ENCODE results near the gene C12orf56.
"Not testable (repeated sequence)": the region's sequence is repeated elsewhere in the genome, so short reads cannot be mapped to it uniquely, and the experiment has no call there.

Gene C12orf56

DNA sequence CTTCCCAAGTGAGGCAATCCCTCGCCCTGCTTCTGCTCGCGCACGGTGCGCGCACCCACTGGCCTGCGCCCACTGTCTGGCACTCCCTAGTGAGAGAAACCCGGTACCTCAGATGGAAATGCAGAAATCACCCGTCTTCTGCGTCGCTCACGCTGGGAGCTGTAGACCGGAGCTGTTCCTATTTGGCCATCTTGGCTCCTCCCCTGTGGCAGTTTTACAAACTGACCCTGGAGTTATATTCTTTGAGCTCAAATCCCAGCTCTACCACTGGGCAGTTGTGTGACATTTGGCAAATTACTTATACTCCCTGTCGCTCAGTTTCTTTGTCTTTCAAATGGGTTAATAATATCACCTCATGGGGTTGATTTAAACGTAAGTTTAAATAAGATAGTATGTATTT, 97.4 kb downstream of the C12orf56 start:
- not testable (repeated sequence) for H3K4me1 ChIP-seq (ENCODE audit: control insufficient read depth, insufficient read depth, low read length); H3K9me3 ChIP-seq (ENCODE audit: control insufficient read depth, low read length); H3K9ac ChIP-seq (ENCODE audit: low read length); H3K4me3 ChIP-seq (ENCODE audit: low read length); H3K36me3 ChIP-seq (ENCODE audit: control insufficient read depth, insufficient read depth, low read length); H3K27me3 ChIP-seq (ENCODE audit: control insufficient read depth, insufficient read depth, low read length)

DNA sequence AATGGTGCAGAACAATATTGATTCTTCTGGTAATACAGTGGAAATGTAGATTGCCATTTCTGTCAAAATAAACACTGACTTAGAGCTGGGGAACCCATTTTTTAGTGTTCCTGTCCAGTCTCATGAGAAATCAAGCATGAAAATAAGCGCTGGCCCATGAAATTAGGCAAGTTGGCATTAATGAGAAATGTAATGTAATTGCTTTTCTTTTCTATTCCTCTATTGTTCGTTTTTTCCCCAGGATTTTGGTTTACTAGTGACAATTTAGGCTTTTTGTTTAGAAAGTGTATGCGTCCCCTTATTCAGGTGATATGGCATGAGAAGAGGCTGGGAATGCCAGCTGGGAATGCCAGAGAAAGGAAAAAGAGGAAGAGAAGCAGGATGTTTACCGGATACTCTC, 104.0 kb downstream of the C12orf56 start:
- Histone ChIP-seq H3K4me1 (ENCODE audit: control insufficient read depth, insufficient read depth, low read length) (no peaks in the 10 kb centered on the region), H3K27me3 (ENCODE audit: control insufficient read depth, insufficient read depth, low read length) (no peaks in the 10 kb centered on the region), H3K4me3 (ENCODE audit: low read length) (no peak overlapping the region), H3K36me3 (ENCODE audit: control insufficient read depth, insufficient read depth, low read length) (no peaks in the 10 kb centered on the region), H3K9me3 (ENCODE audit: control insufficient read depth, low read length) (no peaks in the 10 kb centered on the region), H3K9ac (ENCODE audit: low read length) (no peak overlapping the region)

DNA sequence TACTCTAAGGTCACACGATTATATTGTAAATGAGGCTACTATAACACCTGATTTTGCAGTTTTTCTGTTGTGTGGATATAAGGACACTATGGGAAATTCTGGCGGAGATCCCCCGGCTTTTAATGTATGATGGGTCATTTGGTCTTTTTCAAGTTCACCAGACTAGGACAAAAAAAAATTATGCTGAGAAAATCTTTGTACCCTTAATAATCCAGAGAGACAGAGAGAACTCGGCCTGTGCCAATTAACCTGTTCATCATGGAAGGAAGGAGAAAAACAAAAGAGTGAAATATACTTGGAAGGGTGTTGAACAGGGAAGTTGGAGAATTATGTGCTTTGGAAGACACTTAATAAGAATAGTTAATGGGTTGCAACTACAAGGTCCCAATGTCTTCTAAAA, 106.3 kb downstream of the C12orf56 start:
- H3K4me1 ChIP-seq (ENCODE audit: control insufficient read depth, insufficient read depth, low read length), result no peaks in the 10 kb centered on the region
- H3K4me3 ChIP-seq (ENCODE audit: low read length), result no peak overlapping the region
- no peaks in the 10 kb centered on the region for H3K27me3 ChIP-seq (ENCODE audit: control insufficient read depth, insufficient read depth, low read length)
- no peaks in the 10 kb centered on the region for H3K36me3 ChIP-seq (ENCODE audit: control insufficient read depth, insufficient read depth, low read length)
- no peak overlapping the region for H3K9ac ChIP-seq (ENCODE audit: low read length)
- no peaks in the 10 kb centered on the region for H3K9me3 ChIP-seq (ENCODE audit: control insufficient read depth, low read length)

DNA sequence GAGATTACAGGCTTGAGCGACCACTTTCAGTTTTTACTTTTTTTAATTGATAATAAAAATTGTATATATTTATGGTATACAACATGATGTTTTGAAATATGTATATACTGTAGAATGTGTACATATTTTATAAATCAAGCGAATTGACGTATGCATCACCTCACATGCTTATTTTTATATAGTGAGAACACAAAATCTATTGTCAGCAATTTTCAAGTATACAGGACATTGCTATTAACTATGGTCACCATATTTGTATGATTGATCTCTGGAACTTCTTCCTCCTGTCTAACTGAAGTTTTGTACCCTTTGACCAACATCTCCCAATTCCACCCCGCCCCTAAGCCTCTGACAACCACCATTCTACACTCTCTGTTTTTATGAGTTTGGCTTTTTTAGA, 112.1 kb downstream of the C12orf56 start:
- H3K4me1 ChIP-seq (ENCODE audit: control insufficient read depth, insufficient read depth, low read length), result no peaks in the 10 kb centered on the region
- no peaks in the 10 kb centered on the region for H3K9me3 ChIP-seq (ENCODE audit: control insufficient read depth, low read length)
- no peak overlapping the region for H3K9ac ChIP-seq (ENCODE audit: low read length)
- H3K4me3 ChIP-seq (ENCODE audit: low read length), result no peak overlapping the region
- no peaks in the 10 kb centered on the region for H3K36me3 ChIP-seq (ENCODE audit: control insufficient read depth, insufficient read depth, low read length)
- no peaks in the 10 kb centered on the region for H3K27me3 ChIP-seq (ENCODE audit: control insufficient read depth, insufficient read depth, low read length)

DNA sequence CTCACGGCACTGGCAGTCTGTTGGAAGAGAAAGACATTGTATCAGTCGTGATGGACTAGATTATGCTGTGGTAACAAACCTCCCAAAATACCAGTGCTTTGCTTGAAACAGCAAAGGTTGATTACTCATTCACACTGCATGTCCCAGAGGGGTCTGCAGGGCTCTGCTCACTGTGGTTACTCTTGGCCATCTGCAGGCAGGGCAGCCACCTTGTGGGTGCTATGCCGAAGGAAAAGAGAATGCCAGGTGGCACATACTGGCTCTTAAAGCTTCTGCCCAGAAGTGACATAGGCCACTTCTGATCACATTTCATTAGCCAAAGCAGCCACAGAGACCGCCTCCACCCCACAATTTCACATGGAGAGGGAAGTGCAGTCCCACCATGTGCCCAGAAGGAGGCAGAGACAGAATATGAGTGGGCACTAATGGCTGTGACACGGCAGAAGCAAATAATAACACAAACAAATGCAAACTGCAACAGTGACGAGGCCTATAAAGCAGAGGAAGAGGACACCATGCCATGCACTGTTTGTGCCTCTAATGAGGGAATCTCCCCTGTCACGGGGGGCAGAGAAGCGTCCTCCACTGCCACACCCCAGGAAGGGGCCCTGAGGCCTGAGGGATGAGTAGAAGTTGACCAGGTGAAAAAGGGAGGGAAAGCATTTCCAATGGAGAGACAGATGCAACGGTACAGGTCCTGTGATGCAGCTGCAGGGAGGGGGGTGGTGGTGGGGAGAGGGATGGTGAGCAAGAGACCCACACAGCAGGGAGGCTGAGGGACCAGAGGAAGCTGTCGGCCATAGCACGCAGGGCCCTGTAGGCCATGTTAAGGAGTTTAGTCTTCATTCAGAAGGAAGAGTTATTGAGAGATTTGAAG, 116.8 kb downstream of the C12orf56 start:
- no peaks in the 10 kb centered on the region for H3K27me3 ChIP-seq (ENCODE audit: control insufficient read depth, insufficient read depth, low read length)
- H3K4me3 ChIP-seq (ENCODE audit: low read length), result no peak overlapping the region
- H3K9ac ChIP-seq (ENCODE audit: low read length), result no peak overlapping the region
- no peaks in the 10 kb centered on the region for H3K36me3 ChIP-seq (ENCODE audit: control insufficient read depth, insufficient read depth, low read length)
- no peaks in the 10 kb centered on the region for H3K4me1 ChIP-seq (ENCODE audit: control insufficient read depth, insufficient read depth, low read length)
- no peaks in the 10 kb centered on the region for H3K9me3 ChIP-seq (ENCODE audit: control insufficient read depth, low read length)

DNA sequence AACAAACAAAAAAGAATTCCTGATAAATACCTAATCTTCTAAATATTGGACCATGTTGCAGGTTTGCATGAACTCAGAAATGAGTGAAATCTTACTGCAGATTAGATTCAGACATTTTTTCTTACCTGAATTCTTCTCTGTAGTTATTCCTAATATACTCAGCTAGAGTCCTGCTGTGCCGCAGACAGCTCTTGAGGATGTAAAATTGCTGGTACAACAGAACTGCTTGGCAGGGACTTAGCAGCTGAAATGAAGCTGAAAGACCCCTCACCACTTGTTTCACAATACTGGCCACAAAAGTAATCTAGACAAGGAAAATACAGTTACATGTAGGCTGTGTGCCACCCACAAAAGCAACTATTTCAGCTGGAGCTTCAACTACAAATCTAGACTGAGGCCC, 120.1 kb downstream of the C12orf56 start:
- H3K4me1 ChIP-seq (ENCODE audit: control insufficient read depth, insufficient read depth, low read length), result no peaks in the 10 kb centered on the region
- no peak overlapping the region for H3K4me3 ChIP-seq (ENCODE audit: low read length)
- no peaks in the 10 kb centered on the region for H3K9me3 ChIP-seq (ENCODE audit: control insufficient read depth, low read length)
- H3K9ac ChIP-seq (ENCODE audit: low read length), result no peak overlapping the region
- no peaks in the 10 kb centered on the region for H3K36me3 ChIP-seq (ENCODE audit: control insufficient read depth, insufficient read depth, low read length)
- H3K27me3 ChIP-seq (ENCODE audit: control insufficient read depth, insufficient read depth, low read length), result no peaks in the 10 kb centered on the region

DNA sequence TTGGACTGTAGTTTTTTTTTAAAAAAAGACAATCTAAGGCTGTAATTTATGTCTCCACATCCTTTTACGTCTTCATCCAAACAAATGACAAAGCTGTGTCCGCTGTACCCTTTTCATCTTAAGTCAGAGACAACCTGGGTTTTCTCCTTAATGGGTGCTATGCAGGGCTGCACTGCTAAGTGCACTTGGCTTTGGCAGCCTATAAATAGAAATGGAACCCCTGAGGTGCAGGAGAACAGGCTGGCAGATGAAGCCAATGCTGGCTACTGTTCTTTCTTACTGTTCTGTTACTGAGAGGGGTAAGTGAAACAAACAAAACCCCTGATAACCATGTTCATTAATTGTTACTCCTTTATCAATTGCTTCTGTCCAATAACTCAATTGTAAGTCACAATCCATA, 121.4 kb downstream of the C12orf56 start:
- H3K4me3 ChIP-seq (ENCODE audit: low read length), result no peak overlapping the region
- H3K4me1 ChIP-seq (ENCODE audit: control insufficient read depth, insufficient read depth, low read length), result no peaks in the 10 kb centered on the region
- no peak overlapping the region for H3K9ac ChIP-seq (ENCODE audit: low read length)
- H3K9me3 ChIP-seq (ENCODE audit: control insufficient read depth, low read length), result no peaks in the 10 kb centered on the region
- no peaks in the 10 kb centered on the region for H3K27me3 ChIP-seq (ENCODE audit: control insufficient read depth, insufficient read depth, low read length)
- H3K36me3 ChIP-seq (ENCODE audit: control insufficient read depth, insufficient read depth, low read length), result no peaks in the 10 kb centered on the region

DNA sequence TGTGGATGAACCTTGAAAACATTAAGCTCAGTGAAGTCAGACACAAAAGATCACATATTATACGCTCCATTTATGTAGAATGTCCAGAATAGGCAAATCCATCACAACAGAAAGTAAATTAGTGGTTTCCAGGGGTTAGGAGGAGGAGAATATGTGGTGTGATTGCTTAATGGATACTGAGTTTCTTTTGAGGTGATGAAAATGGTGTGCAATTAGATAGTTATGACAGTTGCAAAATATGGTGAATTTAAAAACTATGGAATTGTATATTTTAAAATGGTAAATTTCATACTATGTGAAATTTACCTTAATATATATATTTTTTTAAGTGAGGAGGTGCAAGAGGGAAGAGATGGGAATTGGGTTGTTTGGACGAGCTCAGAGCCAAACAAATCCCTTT, 122.1 kb downstream of the C12orf56 start:
- H3K9ac ChIP-seq (ENCODE audit: low read length), result no peak overlapping the region
- H3K4me3 ChIP-seq (ENCODE audit: low read length), result no peak overlapping the region
- H3K9me3 ChIP-seq (ENCODE audit: control insufficient read depth, low read length), result no peaks in the 10 kb centered on the region
- no peaks in the 10 kb centered on the region for H3K36me3 ChIP-seq (ENCODE audit: control insufficient read depth, insufficient read depth, low read length)
- H3K4me1 ChIP-seq (ENCODE audit: control insufficient read depth, insufficient read depth, low read length), result no peaks in the 10 kb centered on the region
- no peaks in the 10 kb centered on the region for H3K27me3 ChIP-seq (ENCODE audit: control insufficient read depth, insufficient read depth, low read length)

DNA sequence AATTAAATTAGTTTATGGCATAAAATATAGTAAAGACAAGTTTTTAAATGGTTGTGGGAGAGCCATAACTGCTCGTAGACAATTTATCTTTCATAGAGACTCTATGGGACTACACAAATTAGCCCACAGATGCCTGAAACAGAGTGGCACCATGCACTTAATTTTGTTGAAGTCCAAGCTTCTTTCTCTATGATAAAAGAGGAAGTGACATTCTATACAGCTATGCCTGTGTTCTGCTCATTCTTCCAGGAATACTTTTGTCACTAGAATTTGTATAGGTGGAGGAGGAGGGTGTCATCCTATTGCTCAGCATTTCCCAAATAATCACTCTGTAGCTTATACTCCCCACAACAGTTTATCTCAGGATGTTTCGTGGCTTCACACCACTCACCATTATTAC, 124.7 kb downstream of the C12orf56 start:
- Histone ChIP-seq H3K4me3 (ENCODE audit: low read length) (no peak overlapping the region), H3K36me3 (ENCODE audit: control insufficient read depth, insufficient read depth, low read length) (no peaks in the 10 kb centered on the region), H3K27me3 (ENCODE audit: control insufficient read depth, insufficient read depth, low read length) (no peaks in the 10 kb centered on the region), H3K9ac (ENCODE audit: low read length) (no peak overlapping the region), H3K9me3 (ENCODE audit: control insufficient read depth, low read length) (no peaks in the 10 kb centered on the region), H3K4me1 (ENCODE audit: control insufficient read depth, insufficient read depth, low read length) (no peaks in the 10 kb centered on the region)

DNA sequence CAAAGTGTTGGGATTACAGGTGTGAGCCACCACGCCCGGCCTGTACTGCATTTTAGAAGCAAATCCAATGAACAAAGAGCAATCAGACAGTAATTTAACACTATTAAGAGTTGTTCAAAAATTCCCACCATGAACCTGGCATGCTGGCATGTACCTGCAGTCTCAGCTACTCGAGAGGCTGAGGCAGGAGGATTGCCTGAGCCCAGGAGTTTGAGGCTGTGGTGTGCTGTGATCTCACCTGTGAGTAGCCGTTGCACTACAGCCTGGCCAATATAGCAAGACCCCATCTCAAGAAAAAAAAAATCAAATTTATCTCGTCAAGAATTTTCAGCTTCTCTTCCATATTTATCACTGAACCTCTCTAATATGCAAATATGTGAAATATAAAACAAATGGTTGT, 128.7 kb downstream of the C12orf56 start:
- no peaks in the 10 kb centered on the region for H3K27me3 ChIP-seq (ENCODE audit: control insufficient read depth, insufficient read depth, low read length)
- no peaks in the 10 kb centered on the region for H3K9me3 ChIP-seq (ENCODE audit: control insufficient read depth, low read length)
- no peaks in the 10 kb centered on the region for H3K36me3 ChIP-seq (ENCODE audit: control insufficient read depth, insufficient read depth, low read length)
- H3K4me3 ChIP-seq (ENCODE audit: low read length), result no peak overlapping the region
- H3K4me1 ChIP-seq (ENCODE audit: control insufficient read depth, insufficient read depth, low read length), result no peaks in the 10 kb centered on the region
- no peak overlapping the region for H3K9ac ChIP-seq (ENCODE audit: low read length)

DNA sequence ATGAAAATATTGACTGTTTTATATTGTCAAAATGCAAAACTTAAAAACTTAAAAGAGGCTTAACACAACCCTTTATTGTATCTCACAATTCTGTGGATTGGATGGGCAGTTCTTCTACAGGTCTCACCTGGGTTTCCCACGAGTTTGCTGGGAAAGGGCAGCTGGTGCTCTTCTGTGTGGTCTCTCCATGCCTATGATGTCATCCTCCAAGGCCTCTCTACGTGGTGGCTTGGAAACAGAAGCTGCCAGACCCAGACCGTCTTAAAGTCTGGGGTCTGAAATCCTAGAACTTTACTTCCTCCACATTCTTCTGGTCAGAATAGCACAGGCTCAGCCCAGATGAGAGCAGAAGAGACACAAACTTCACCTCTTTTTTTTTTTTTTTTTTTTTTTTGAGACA, 132.0 kb downstream of the C12orf56 start:
- Histone ChIP-seq H3K9me3 (ENCODE audit: control insufficient read depth, low read length) (no peaks in the 10 kb centered on the region), H3K9ac (ENCODE audit: low read length) (no peak overlapping the region), H3K36me3 (ENCODE audit: control insufficient read depth, insufficient read depth, low read length) (no peaks in the 10 kb centered on the region), H3K4me1 (ENCODE audit: control insufficient read depth, insufficient read depth, low read length) (no peaks in the 10 kb centered on the region), H3K4me3 (ENCODE audit: low read length) (no peak overlapping the region), H3K27me3 (ENCODE audit: control insufficient read depth, insufficient read depth, low read length) (no peaks in the 10 kb centered on the region)

DNA sequence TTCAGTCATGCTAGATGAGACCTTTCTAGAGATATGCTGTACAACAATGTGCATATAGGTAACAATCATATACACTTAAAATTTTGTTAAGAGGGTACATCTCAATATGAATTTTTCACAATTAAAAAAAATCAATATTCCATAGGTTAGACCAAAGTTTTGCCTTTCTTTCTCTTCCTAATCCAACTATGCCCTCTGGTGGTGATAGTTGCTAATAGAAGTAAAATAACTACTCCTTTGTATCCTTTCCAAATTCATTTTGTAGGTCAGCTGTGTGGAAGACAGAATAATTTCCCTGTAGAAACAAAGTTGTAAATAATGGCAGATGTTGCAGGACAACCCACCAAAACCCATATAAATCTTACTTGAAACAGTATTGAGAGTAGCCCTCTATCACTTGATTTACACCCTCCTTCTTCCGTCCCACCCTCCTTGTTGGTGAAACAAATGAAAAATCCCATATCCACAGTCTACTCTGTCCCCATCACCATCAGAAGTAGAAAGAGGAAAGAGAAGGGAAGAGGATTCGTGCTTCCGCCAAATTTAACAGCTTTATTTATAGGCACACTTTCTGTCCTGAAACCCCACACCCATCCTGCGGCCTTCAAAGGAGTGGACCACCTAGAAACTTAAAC, 134.3 kb downstream of the C12orf56 start:
- Histone ChIP-seq H3K4me3 (ENCODE audit: low read length) (no peak overlapping the region), H3K36me3 (ENCODE audit: control insufficient read depth, insufficient read depth, low read length) (no peaks in the 10 kb centered on the region), H3K9ac (ENCODE audit: low read length) (no peak overlapping the region), H3K27me3 (ENCODE audit: control insufficient read depth, insufficient read depth, low read length) (no peaks in the 10 kb centered on the region), H3K9me3 (ENCODE audit: control insufficient read depth, low read length) (no peaks in the 10 kb centered on the region), H3K4me1 (ENCODE audit: control insufficient read depth, insufficient read depth, low read length) (no peaks in the 10 kb centered on the region)
